Measurements from ENCODE around the gene UBE2J2.

GRCh38 chr1:1219341-1219740 lies 54.3 kb downstream of the UBE2J2 start:
- no peak for TF ChIP-seq CTCF (IDR thresholded peaks at IDR 0.05 in 8 of 11, conservative IDR thresholded peaks at IDR 0.05 in 3 of 11)
- TF ChIP-seq POLR2A (IDR thresholded peaks at IDR 0.05), result no peak
- TF ChIP-seq POLR2AphosphoS5 (IDR thresholded peaks at IDR 0.05), result peak in 2 of 3 donors; percentile 11 to 24

Measured in spleen (tissue), 7 donors.